HFFc6 (cell line): ENCODE results near the gene B3GALNT2. TPM values are rescaled to one million over a fixed set of nuclear protein-coding genes. Genes with fewer than 3 reads are reported as not detected.

Experiments
- DNase-seq: peaks from one replicate; pipeline ENCODE4 v3.0.0-alpha.2; 2018
- H3K27ac Mint-ChIP-seq: 2 replicates; pipeline ENCODE4 v1.8.0; 2020; ENCODE audit warnings: mild to moderate bottlenecking, mixed read lengths
- H3K27me3 Mint-ChIP-seq: 2 replicates; pipeline ENCODE4 v1.8.0; 2021; ENCODE audit warnings: mild to moderate bottlenecking, moderate library complexity, mixed read lengths; ENCODE audit not compliant: insufficient read depth
- H3K36me3 Mint-ChIP-seq: 2 replicates; pipeline ENCODE4 v1.8.0; 2021; ENCODE audit warnings: low read depth, mixed read lengths
- H3K4me1 Mint-ChIP-seq: 2 replicates; pipeline ENCODE4 v1.8.0; 2020; ENCODE audit warnings: low read depth, mixed read lengths
- H3K4me3 Mint-ChIP-seq: 2 replicates; pipeline ENCODE4 v1.8.0; 2020; ENCODE audit warnings: mild to moderate bottlenecking, moderate library complexity, mixed read lengths
- H3K9me3 Mint-ChIP-seq: 2 replicates; pipeline ENCODE4 v1.8.0; 2020; ENCODE audit warnings: mild to moderate bottlenecking, mixed read lengths
- CTCF ChIP-seq: fragments of 200-600 bp; sonication (generic); IDR thresholded peaks from 2 replicates; pipeline ENCODE4 v1.5.0; 2021; ENCODE audit warnings: antibody characterized with exemption, mild to moderate bottlenecking
- total RNA-seq, 6 experiments: library from RNA; stranded (reverse); fragmentation: NEBNext Ultra II Directional; extraction: Animal tissue kit (Norgen Biotek cat#: 25700); gene quantifications; 2 replicates in 1 of 6; 3 replicates in 5 of 6; pipeline ENCODE4 v1.2.3, GENCODE V29; 2021

Gene B3GALNT2
- total RNA-seq, 6 experiments from 2014 or later, result 27.1 to 32.5 (median 29.6) TPM

DNA sequence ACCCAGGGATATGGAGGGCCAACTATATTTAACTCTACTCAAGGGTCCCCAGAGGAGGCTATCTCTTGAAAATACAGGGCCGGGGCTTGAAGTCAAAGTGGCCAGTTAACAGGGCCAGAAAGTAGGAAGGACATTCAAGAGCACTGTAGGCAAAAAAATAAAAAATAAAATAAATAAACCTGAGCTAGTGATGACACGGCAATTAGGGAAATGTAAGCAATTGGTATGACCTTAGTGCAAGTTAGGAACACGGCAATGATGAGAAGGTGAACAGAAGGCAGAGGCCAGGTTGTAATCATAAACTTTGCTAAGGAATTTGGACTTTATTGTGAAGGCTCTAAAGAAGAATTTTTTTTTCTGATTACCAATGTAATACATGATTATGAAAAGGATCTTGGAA is 3.4 kb upstream of the B3GALNT2 start:
- Mint-ChIP-seq H3K27me3 (no peaks in the 10 kb centered on the region), H3K36me3 (peaks cover under 1% of the 10 kb centered on the region; the same call in 1 of the 2 replicates), H3K4me3 (no peak overlapping the region), H3K27ac (no peak overlapping the region), H3K9me3 (no peaks in the 10 kb centered on the region), H3K4me1 (peaks cover 37% of the 10 kb centered on the region)
- DNase-seq, result no peak
- no peak for TF ChIP-seq CTCF

- DNase-seq, result peak; percentile 98
- Mint-ChIP-seq H3K36me3 (peaks cover 10% of the 10 kb centered on the region), H3K27ac (peak overlapping the region; percentile 97), H3K4me3 (peak overlapping the region; percentile 94), H3K27me3 (no peaks in the 10 kb centered on the region), H3K4me1 (peaks cover 45% of the 10 kb centered on the region), H3K9me3 (no peaks in the 10 kb centered on the region)
- TF ChIP-seq CTCF, result peak; percentile 89
These were observed 406 bp upstream of the B3GALNT2 start for GRCh38 chr1:235504494-235505222.

DNA sequence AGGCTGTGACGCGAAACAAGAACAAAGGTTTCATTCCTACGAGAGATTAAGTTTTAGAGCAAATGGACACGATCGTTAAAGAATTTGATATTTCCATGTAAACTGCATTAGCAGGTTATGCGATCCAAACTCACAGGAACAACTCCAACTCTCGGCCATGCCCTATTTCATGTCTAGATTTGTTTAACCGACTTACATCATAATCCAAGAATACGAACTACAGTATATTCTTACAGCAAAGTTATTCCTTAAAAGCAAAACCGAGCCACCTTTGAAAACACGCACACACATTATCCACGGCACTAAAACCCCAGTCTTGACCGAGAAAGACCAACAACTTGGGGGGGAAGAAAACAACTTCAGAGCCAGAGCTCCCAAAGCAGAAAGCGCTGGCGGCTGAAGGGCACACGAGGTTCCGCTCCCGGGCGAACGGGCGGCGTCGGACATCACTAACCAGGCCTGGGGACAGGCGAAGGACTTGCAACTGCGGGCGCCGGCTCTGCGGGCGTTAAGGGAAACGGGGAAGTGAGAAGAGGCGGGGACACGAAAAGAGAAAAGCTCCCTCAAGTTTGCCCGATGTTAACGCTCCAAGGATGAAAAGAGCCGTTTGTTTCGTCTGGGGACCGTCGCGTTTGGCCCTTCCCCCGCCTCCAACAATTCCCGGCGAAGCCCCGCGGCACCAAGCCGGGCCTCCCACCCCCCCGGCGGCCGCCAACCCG is 690 bp downstream of the B3GALNT2 start:
- TF ChIP-seq CTCF, result no peak
- Mint-ChIP-seq H3K4me1 (peaks cover 49% of the 10 kb centered on the region), H3K27me3 (no peaks in the 10 kb centered on the region), H3K36me3 (peaks cover 10% of the 10 kb centered on the region), H3K27ac (peak overlapping the region; percentile 92), H3K9me3 (no peaks in the 10 kb centered on the region), H3K4me3 (peak overlapping the region; percentile 97)
- DNase-seq, result peak; percentile 11

DNA sequence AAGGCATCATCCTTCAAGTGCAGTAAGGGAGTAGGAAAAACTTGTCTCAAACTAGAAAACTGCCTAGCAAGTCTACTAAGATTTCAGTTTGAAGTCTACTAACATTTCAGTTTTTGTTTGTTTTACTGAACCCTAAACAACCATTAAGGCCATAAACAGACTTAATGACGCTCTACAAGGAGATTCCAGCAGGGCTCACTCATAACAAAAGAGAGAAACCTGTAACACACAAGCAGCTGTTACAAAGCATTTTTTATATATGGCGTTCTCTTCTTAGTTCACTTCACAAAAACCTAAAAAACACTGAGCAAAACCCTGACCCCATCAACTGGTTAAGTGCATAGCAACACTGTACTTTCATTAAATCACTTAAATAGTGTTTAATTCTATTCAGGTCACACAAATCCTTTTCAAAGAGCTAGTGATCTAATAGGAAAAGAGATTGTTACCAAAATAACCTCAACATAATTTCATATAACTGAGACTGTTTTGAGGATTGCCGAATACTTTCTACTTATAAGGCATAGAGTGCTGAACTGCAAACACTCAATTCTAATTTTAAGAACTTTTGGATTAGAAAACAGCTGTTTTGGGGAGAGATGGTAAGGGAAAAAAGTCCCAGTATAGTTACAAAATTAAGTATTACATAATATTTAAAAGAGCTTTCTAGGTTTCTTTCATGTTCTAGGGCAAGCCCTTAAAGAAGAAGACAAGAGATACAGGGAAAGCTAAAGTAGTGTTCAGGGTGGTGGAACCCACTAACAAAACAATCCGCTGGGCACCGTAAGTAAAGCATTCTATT is 1.4 kb downstream of the B3GALNT2 start:
- Mint-ChIP-seq H3K27ac (peak overlapping the region; percentile 92), H3K4me1 (peaks cover 49% of the 10 kb centered on the region), H3K36me3 (peaks cover 10% of the 10 kb centered on the region), H3K27me3 (no peaks in the 10 kb centered on the region), H3K4me3 (peak overlapping the region; percentile 97), H3K9me3 (no peaks in the 10 kb centered on the region)
- TF ChIP-seq CTCF, result no peak
- DNase-seq, result peak; percentile 49

GRCh38 chr1:235500971-235501540 is 3.2 kb downstream of the B3GALNT2 start:
- peak; percentile 28 for DNase-seq
- Mint-ChIP-seq H3K36me3 (peaks cover 10% of the 10 kb centered on the region), H3K4me1 (peaks cover 36% of the 10 kb centered on the region), H3K27me3 (no peaks in the 10 kb centered on the region), H3K27ac (peak overlapping the region; percentile 36; the same call in 1 of the 2 replicates), H3K9me3 (no peaks in the 10 kb centered on the region), H3K4me3 (0 out of 2 replicates have a peak overlapping the region, but pooled peaks have one; percentile 1)
- TF ChIP-seq CTCF, result no peak
